ENCODE measurements around the gene MC5R.

The MC5R gene

GRCh38 chr18:13823707-13824395 is at the start of gene MC5R:
Gene MC5R, plus strand, starts transcription at chr18:13824149. Its CDS starts 1,617 bp downstream, at chr18:13825766.
- peak; percentile 18 for DNase-seq

GRCh38 chr18:13775058-13775457 is 48.9 kb upstream of the MC5R start:
- DNase-seq, result no peak

- no peak for DNase-seq
These were observed 32.8 kb upstream of the MC5R start for GRCh38 chr18:13791181-13791580.

- DNase-seq, result no peak
These were observed 30.1 kb upstream of the MC5R start for GRCh38 chr18:13793819-13794218.

GRCh38 chr18:13796515-13796914 is 27.4 kb upstream of the MC5R start:
- DNase-seq, result no peak

GRCh38 chr18:13797157-13797611 is 26.8 kb upstream of the MC5R start:
- no peak for DNase-seq

GRCh38 chr18:13799396-13799795 is 24.6 kb upstream of the MC5R start:
- DNase-seq, result no peak

- DNase-seq, result peak; percentile 7
These were observed 23.3 kb upstream of the MC5R start for GRCh38 chr18:13800505-13801259.

GRCh38 chr18:13801260-13801601 is 22.7 kb upstream of the MC5R start:
- DNase-seq, result no peak

- no peak for DNase-seq
These were observed 19.6 kb upstream of the MC5R start for GRCh38 chr18:13804305-13804704.

GRCh38 chr18:13808294-13809042 is 15.5 kb upstream of the MC5R start:
- DNase-seq, result no peak

GRCh38 chr18:13809043-13809430 is 14.9 kb upstream of the MC5R start:
- no peak for DNase-seq

GRCh38 chr18:13809531-13810255 is 14.3 kb upstream of the MC5R start:
- no peak for DNase-seq

GRCh38 chr18:13810950-13811485 is 12.9 kb upstream of the MC5R start:
- no peak for DNase-seq

GRCh38 chr18:13811993-13812392 is 12.0 kb upstream of the MC5R start:
- no peak for DNase-seq

- DNase-seq, result peak; percentile 40
These were observed 10.6 kb upstream of the MC5R start for GRCh38 chr18:13813271-13813849.

- no peak for DNase-seq
These were observed 2.3 kb downstream of the MC5R start for GRCh38 chr18:13826209-13826608.

- DNase-seq, result no peak
These were observed 8.0 kb downstream of the MC5R start for GRCh38 chr18:13831864-13832508.

- no peak for DNase-seq
These were observed 10.6 kb downstream of the MC5R start for GRCh38 chr18:13834496-13835015.

GRCh38 chr18:13835202-13835601 is 11.3 kb downstream of the MC5R start:
- DNase-seq, result no peak

- DNase-seq, result no peak
These were observed 12.6 kb downstream of the MC5R start for GRCh38 chr18:13836559-13836958.

GRCh38 chr18:13849791-13850190 is 25.8 kb downstream of the MC5R start:
- no peak for DNase-seq

Measured in NCI-H1092 treated with DMSO at 0.1 percent for 48 hours (cell line).